ENCODE data around the gene NEGR1.

NEGR1 gene

DNA sequence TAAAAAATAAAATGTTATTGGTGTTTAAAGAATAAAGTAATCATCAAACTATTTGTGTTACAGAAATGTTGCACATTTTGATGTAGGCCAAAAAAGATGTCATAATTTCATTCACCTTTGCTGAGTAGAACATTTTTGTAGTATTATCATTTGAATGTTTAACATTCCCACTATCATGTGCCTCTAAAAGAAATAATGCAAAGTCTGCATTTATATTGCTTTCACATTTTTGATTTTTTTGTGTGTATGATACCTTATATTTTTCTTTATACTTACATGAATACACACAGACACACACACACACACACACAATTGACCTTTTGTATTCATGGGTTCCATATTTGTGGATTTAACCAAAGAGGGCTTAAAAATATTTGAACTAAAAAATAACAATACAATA, 657.3 kb downstream of the NEGR1 start:
- Histone ChIP-seq H3K27me3 (ENCODE audit: insufficient read depth, low read depth) (no peaks in the 10 kb centered on the region), H3K4me2 (no peak overlapping the region), H4K20me1 (ENCODE audit: insufficient read depth) (no peaks in the 10 kb centered on the region), H3K79me2 (ENCODE audit: insufficient read depth, low read depth) (no peaks in the 10 kb centered on the region), H3K9ac (no peak overlapping the region), H3K36me3 (ENCODE audit: insufficient read depth) (no peaks in the 10 kb centered on the region), H2AFZ (ENCODE audit: low read depth) (no peak overlapping the region), H3K4me1 (ENCODE audit: low read depth, poor library complexity, severe bottlenecking) (no peaks in the 10 kb centered on the region), H3K27ac (no peak overlapping the region), H3K4me3 (IDR thresholded peaks at IDR 0.05; ENCODE audit: insufficient read depth, low read depth, low read length) (no peak overlapping the region)
- TF ChIP-seq, protein P1, sequence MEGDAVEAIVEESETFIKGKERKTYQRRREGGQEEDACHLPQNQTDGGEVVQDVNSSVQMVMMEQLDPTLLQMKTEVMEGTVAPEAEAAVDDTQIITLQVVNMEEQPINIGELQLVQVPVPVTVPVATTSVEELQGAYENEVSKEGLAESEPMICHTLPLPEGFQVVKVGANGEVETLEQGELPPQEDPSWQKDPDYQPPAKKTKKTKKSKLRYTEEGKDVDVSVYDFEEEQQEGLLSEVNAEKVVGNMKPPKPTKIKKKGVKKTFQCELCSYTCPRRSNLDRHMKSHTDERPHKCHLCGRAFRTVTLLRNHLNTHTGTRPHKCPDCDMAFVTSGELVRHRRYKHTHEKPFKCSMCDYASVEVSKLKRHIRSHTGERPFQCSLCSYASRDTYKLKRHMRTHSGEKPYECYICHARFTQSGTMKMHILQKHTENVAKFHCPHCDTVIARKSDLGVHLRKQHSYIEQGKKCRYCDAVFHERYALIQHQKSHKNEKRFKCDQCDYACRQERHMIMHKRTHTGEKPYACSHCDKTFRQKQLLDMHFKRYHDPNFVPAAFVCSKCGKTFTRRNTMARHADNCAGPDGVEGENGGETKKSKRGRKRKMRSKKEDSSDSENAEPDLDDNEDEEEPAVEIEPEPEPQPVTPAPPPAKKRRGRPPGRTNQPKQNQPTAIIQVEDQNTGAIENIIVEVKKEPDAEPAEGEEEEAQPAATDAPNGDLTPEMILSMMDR (conservative IDR thresholded peaks at IDR 0.05; ENCODE audit: low read depth, low read length): no peak

DNA sequence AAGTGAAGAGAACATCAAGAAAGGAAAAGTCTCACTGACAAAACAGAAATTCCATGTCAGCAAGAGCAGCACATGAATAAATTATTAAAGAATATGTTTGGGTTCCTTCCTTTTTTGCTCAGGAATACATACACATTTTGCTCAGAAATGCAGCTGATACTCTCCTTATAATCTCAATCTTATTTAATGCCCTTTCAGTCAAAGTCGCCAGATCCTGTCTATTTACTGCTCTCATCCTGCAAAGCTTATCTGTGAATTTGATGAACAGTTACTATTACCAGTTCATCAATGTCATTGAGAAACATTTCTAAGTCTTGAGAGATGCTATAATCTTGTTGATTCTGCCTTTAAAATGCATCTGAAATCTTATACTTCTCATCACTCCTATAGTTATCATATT, 658.5 kb downstream of the NEGR1 start:
- no peaks in the 10 kb centered on the region for H3K79me2 ChIP-seq (ENCODE audit: insufficient read depth, low read depth)
- no peak overlapping the region for H3K4me3 ChIP-seq (IDR thresholded peaks at IDR 0.05; ENCODE audit: insufficient read depth, low read depth, low read length)
- no peak overlapping the region for H3K27ac ChIP-seq
- H3K9ac ChIP-seq: no peak overlapping the region
- H3K4me2 ChIP-seq: no peak overlapping the region
- H3K36me3 ChIP-seq (ENCODE audit: insufficient read depth): no peaks in the 10 kb centered on the region
- no peaks in the 10 kb centered on the region for H4K20me1 ChIP-seq (ENCODE audit: insufficient read depth)
- H3K27me3 ChIP-seq (ENCODE audit: insufficient read depth, low read depth): no peaks in the 10 kb centered on the region
- no peak overlapping the region for H2AFZ ChIP-seq (ENCODE audit: low read depth)
- no peaks in the 10 kb centered on the region for H3K4me1 ChIP-seq (ENCODE audit: low read depth, poor library complexity, severe bottlenecking)
- TF ChIP-seq, protein P1 (conservative IDR thresholded peaks at IDR 0.05; ENCODE audit: low read depth, low read length): no peak

DNA sequence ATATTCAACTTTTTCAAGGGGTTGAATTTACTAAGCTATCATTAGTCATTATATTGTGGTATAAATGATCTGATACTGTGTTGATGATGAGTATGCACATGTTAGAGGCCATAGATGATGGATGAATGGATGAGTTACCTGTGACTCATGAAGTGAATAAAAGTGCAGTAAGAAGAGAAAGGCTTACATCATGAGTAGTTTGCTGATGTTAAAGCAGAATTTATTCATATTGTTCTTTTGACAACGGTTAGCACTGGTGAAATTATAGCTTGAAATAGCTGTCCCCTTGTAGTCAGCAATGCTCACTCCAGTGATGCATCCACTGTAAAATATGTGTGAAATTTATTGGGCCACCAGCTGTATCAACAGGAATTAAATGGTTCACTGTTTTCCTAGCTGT, 660.6 kb downstream of the NEGR1 start:
- H3K4me3 ChIP-seq (IDR thresholded peaks at IDR 0.05; ENCODE audit: insufficient read depth, low read depth, low read length): no peak overlapping the region
- no peaks in the 10 kb centered on the region for H3K4me1 ChIP-seq (ENCODE audit: low read depth, poor library complexity, severe bottlenecking)
- H3K27ac ChIP-seq: no peak overlapping the region
- H3K79me2 ChIP-seq (ENCODE audit: insufficient read depth, low read depth): no peaks in the 10 kb centered on the region
- no peak overlapping the region for H2AFZ ChIP-seq (ENCODE audit: low read depth)
- H4K20me1 ChIP-seq (ENCODE audit: insufficient read depth): no peaks in the 10 kb centered on the region
- H3K36me3 ChIP-seq (ENCODE audit: insufficient read depth): no peaks in the 10 kb centered on the region
- no peak overlapping the region for H3K9ac ChIP-seq
- no peaks in the 10 kb centered on the region for H3K27me3 ChIP-seq (ENCODE audit: insufficient read depth, low read depth)
- TF ChIP-seq, protein P1 (conservative IDR thresholded peaks at IDR 0.05; ENCODE audit: low read depth, low read length): no peak
- H3K4me2 ChIP-seq: no peak overlapping the region

DNA sequence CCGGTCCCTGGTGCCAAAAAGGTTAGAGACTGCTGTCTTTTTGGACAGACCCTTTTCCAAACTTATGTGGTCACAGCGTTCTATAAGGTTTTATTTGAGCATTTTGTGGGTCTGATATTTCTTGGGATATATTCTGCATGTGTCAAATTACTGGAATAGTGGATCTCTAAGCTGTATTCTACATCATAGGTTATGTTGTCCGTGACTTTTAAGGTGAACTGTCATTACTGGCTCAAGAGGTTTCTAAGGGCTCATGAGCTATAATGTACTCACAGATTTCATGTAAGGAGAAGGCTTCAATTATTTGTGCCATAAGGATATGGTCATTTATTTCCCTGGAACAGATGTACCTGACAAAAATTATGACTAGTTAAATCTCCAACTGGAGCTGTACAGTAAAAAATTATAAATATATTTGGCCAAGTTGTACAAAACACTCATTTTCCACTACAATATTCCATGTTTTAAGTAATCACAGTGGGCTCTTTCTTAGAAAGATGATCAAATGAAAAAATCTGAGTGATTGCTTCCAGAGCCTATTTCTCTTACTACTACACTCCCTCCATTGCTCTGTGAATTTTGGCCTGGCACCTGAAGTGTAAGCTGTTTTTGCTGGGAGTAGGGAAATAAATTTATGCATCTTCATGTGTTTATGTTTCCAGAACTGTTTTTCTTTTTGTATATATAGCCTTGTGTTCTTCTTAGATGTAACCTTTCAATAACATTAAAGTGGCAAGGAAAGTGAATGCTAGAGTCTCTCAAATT, 663.4 kb downstream of the NEGR1 start:
- TF ChIP-seq, protein P1 (conservative IDR thresholded peaks at IDR 0.05; ENCODE audit: low read depth, low read length): no peak
- no peak overlapping the region for H3K9ac ChIP-seq

More for the DNA sequence above, 663.4 kb downstream of the NEGR1 start:
- Histone ChIP-seq H3K4me1 (ENCODE audit: low read depth, poor library complexity, severe bottlenecking) (no peaks in the 10 kb centered on the region), H3K27ac (no peak overlapping the region), H3K27me3 (ENCODE audit: insufficient read depth, low read depth) (no peaks in the 10 kb centered on the region), H3K4me3 (IDR thresholded peaks at IDR 0.05; ENCODE audit: insufficient read depth, low read depth, low read length) (no peak overlapping the region), H3K79me2 (ENCODE audit: insufficient read depth, low read depth) (no peaks in the 10 kb centered on the region), H2AFZ (ENCODE audit: low read depth) (no peak overlapping the region), H3K4me2 (no peak overlapping the region), H3K36me3 (ENCODE audit: insufficient read depth) (no peaks in the 10 kb centered on the region), H4K20me1 (ENCODE audit: insufficient read depth) (no peaks in the 10 kb centered on the region)

Measured in KMS-11 (cell line).